Measurements from ENCODE around the gene DUSP1.

GRCh38 chr5:172768573-172769341, 2.2 kb downstream of the DUSP1 start:
- TF ChIP-seq YY1 (IDR thresholded peaks at IDR 0.05; ENCODE audit: extremely low read depth, insufficient replicate concordance, low read depth, low read length) (no peak), CTCF (IDR thresholded peaks at IDR 0.05 in 2 of 3, conservative IDR thresholded peaks at IDR 0.05 in 1 of 3; ENCODE audit: borderline replicate concordance in 1 of 3, insufficient read depth in 1 of 3, low read depth in 2 of 3, low read length in 2 of 3) (no peak), TCF7L2 (IDR thresholded peaks at IDR 0.05; ENCODE audit: borderline replicate concordance, extremely low read depth, insufficient read depth, insufficient read length) (no peak), ZNF274 (IDR thresholded peaks at IDR 0.05; ENCODE audit: low read depth, low read length) (no peak), POLR2AphosphoS5 (IDR thresholded peaks at IDR 0.05; ENCODE audit: low read depth, low read length) (no peak; the same call in 1 of the 2 replicates), EZH2 (IDR thresholded peaks at IDR 0.05) (no peak), CEBPB (IDR thresholded peaks at IDR 0.05; ENCODE audit: low read depth) (no peak), POLR2A (IDR thresholded peaks at IDR 0.05; ENCODE audit: borderline replicate concordance, extremely low read depth, insufficient read depth, insufficient read length) (no peak), SP1 (IDR thresholded peaks at IDR 0.05; ENCODE audit: low read depth) (no peak), RAD21 (IDR thresholded peaks at IDR 0.05; ENCODE audit: low read depth) (no peak)
- TF ChIP-seq, protein P1, sequence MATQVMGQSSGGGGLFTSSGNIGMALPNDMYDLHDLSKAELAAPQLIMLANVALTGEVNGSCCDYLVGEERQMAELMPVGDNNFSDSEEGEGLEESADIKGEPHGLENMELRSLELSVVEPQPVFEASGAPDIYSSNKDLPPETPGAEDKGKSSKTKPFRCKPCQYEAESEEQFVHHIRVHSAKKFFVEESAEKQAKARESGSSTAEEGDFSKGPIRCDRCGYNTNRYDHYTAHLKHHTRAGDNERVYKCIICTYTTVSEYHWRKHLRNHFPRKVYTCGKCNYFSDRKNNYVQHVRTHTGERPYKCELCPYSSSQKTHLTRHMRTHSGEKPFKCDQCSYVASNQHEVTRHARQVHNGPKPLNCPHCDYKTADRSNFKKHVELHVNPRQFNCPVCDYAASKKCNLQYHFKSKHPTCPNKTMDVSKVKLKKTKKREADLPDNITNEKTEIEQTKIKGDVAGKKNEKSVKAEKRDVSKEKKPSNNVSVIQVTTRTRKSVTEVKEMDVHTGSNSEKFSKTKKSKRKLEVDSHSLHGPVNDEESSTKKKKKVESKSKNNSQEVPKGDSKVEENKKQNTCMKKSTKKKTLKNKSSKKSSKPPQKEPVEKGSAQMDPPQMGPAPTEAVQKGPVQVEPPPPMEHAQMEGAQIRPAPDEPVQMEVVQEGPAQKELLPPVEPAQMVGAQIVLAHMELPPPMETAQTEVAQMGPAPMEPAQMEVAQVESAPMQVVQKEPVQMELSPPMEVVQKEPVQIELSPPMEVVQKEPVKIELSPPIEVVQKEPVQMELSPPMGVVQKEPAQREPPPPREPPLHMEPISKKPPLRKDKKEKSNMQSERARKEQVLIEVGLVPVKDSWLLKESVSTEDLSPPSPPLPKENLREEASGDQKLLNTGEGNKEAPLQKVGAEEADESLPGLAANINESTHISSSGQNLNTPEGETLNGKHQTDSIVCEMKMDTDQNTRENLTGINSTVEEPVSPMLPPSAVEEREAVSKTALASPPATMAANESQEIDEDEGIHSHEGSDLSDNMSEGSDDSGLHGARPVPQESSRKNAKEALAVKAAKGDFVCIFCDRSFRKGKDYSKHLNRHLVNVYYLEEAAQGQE (IDR thresholded peaks at IDR 0.05; ENCODE audit: low read depth) = no peak
- TF ChIP-seq, protein P2, sequence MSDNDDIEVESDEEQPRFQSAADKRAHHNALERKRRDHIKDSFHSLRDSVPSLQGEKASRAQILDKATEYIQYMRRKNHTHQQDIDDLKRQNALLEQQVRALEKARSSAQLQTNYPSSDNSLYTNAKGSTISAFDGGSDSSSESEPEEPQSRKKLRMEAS (IDR thresholded peaks at IDR 0.05) = no peak

Data from HCT116 (cell line).